ENCODE data around the gene CDK2AP2.

- no peak for TF ChIP-seq MAX (IDR thresholded peaks at IDR 0.05; ENCODE audit: low read depth)
- TF ChIP-seq CTCF (IDR thresholded peaks at IDR 0.05), result no peak
These were observed 7.5 kb downstream of the CDK2AP2 start for GRCh38 chr11:67500484-67500821.
